GM21360 (cell line): ENCODE results near the gene CWC22.
"Not testable (repeated sequence)": the region's sequence is repeated elsewhere in the genome, so short reads cannot be mapped to it uniquely, and the experiment has no call there.

Source experiments
- ATAC-seq: cut with Tn5 transposase; IDR thresholded peaks from one replicate; pipeline ENCODE4 v1.9.1; 2021; ENCODE audit warnings: mild to moderate bottlenecking, moderate library complexity; ENCODE audit not compliant: unreplicated experiment

The CWC22 gene

DNA sequence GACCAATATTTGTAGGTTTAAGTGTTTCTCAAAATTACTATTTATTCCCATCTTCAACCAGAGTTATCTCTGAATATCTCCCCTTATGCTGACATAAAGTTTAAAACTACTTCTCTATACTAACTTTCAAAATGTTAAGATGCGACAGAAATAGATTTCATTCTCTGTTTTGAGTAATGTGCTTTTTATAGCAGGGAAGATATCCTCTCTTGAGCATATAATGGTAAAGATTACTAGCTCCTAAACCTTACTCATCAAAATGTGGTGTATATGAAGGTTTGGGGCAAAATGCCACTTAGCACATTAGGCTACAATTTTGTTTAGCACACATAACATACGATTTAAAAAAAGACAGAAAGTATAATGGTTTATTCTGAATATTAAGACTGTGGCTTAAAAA lies 54.4 kb downstream of the CWC22 start:
- peak; percentile 71 for ATAC-seq

DNA sequence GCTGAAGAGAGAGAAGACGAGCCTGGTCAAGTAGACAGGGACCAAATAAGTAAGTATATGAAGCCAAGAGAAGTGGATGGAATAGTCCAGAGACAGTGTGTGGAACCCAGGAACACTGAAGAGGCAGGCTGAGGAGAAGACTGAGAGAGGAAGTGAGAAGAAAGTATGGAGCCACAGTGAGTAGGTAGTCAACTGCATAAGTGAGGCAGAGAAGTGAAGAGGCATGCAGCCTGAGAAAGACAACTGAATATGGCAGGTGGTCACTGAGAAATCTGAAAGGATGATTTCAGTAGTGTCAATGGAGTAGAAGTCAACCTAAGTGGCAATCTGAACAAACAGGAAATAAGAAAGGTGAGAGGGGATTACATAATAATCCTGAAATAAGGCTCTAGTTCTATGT lies 55.4 kb downstream of the CWC22 start:
- ATAC-seq: peak; percentile 85

DNA sequence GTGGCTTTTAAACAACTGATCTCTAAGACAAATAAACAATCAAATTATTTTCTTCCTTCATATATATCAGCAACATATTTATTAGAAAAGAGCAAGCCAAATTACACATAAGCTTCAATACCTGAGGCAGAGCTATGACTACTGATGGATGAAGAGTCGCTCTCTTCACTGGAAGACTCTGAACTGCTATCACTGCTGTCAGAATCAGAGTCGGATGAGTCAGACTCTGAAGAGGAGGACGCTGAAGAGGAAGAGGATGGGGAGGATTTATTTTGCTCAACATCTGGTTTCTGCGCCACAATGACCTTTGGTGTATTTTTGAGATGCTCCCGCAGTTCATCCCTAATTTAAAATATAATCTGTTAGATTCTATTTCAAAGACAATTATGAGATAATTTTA lies 56.7 kb downstream of the CWC22 start:
- ATAC-seq: no peak

DNA sequence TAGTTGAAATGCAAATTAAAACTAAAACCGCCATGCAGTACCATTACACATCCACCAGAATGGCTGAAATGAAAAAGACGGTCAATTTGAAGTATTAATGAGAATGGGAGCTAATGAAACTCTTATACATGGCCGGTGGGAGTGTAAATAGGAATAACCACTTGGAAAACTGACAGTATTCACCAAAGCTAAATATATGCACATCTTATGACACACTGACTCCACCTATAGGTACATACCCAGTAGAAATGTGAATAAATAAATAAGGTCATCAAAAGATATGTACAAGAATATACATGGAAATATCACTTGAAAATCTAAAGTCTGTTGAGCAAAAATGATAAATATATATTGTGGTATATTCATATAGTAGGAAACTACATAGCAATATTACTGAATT lies 57.7 kb downstream of the CWC22 start:
- no peak for ATAC-seq

DNA sequence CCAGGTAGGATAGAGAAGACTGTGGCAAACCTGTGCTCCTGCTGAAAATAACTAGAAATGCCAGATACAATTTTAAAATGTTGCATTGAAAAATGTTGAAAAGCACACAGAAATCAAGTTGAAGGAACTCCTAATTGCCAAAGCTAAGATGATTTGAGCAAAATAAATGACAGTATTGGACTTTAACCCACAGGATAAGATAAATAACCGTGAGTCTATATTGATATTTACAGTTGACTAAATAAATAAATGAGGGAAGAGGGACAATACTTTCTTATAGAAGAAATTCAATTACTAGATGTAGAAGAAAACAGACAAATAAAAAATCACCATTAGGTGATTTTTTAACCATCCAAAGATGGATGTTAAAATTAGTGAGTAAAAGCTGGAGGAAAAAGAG lies 59.0 kb downstream of the CWC22 start:
- ATAC-seq: no peak

DNA sequence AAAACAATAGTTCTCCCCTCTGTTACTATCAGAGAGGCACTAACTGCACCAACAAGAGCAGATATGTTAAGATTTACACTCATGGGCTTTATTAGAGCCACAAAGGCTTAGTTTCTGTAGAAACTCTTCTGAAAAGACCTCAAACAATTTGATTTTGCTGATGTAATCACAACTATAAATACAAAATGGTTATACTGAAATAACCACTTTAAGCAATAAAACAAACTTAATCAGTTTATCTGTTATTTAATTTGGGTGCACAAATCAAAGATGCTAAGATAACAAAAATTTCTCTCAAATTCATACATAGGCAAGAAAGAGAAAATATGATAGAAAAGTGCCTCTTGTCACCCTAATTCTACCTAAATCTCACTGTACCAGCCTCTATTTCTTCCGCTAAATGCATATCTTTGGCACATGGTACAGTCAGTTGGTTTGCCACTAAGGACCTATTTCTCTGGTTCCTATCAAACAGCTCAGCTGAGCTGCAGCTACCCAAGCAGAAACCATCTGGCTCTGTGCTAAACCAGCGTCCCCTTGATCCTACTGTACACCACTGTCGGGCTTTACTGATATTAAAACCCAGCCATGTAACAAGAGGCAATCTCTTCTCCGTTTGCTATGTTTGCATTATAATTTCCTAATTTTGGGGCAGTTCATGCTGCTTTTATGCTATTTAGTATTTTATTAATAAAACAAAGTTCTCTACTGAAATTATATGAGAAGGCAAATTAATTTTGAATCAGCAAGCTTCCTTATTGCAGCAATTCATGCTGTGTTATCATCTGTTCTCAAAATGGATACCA lies 60.1 kb downstream of the CWC22 start:
- no peak for ATAC-seq

DNA sequence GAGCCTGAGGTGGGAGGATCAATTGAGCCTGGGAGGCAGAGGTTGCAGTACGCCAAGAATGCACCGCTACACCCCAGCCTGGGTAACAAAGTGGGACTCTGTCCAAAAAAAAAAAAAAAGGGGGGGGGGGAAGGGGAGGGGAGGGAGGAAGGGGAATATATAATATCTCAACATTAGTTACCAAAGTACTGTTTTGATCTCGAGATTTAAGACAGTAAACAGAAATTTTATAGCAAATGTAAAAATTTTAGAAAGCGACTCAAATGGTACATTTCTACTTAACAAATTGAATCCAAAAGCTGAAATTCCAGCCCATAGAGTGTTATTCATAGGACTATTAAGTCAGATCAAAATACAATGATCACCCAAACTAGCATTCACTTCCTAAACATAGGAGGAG lies 60.8 kb downstream of the CWC22 start:
- ATAC-seq: no peak

DNA sequence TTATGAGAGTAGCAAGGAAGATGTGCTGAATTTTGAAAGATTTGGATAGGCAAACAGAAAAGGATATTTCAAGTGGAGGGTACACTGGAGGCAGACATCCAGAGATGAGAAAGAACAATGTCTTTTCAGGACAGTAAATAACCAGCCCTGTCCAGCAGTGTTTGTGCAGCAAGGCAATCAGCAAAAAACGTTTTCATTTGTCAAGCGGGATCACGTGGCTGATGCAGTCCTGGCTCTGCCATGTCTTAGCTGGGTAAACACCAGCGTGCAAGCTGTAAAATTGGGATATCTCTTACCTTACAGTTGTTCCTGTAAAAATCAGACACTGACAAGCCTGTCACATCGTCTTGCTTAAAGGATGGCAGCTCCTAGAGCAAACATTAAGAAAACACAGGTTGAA lies 67.8 kb downstream of the CWC22 start:
- no peak for ATAC-seq

DNA sequence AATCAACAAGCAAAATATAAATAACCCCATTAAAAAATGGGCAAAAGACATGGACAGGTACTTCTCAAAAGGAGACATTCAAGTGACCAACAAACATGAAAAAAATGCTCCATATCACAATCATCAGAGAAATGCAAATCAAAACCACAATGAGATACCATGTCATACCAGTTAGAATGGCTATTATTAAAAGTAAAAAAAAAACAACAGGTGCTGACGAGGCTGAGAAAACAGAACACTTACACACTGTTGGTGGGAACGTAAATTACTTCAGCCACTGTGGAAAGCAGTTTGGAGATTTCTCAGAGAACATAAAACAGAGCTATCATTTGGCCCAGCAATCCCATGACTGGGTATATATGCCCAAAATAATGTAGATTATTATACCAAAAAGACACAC lies 69.1 kb downstream of the CWC22 start:
- ATAC-seq: no peak

DNA sequence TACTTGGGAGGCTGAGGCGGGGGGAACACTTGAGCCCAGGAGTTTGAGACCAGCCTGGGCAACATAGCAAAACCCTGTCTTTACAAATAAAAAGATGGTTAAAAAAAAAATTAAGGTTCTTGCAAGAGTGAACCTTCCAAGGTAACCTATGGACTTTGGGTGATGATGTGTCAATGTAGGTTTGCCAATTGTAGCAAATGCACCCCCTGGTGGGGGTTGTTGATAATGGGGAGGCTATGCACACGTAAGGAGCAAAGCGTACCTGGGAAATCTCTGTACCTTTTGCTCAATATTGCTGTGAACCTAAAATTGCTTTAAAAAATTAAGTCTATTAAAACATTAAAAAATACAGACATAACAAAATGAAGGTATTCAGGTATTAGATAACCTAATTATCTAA lies 70.4 kb downstream of the CWC22 start:
- ATAC-seq: no peak

DNA sequence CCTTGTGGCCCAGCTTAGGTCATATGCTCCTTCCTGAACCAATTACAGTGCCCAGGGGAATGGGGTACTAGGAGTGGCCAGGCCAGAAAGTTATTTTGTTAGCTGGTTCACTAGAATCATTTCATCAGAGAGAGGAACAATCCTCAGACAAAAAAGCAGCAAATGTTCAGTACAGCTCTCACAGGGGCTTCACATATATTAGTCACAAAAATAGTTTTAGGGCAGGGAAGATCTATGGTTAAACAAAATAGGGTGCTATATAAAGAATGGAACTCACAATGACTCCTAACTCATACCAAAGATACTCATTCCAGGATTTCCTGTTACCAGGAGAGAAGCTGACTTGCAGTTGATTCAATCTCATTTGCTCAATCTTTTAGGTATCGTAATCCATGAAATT lies 71.0 kb downstream of the CWC22 start:
- no peak for ATAC-seq

DNA sequence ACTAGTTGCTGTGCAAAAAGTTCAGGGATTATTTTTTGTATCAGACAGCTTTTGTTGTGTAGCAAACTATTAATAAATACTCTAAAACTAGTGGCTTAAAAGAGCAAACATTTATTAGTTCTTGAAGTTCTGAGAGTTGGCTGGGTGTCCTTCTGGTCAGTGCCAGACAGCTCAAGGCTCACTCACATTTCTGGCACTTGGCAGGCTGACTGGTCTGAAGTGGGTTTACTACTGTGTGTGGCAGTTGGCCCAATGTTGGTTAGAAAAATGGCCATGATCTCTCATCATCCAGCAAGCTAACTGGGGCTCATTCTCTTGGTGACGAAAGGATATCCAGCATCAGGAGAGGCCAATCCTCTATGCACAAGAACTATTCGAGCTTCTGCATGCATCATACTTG lies 74.3 kb downstream of the CWC22 start:
- ATAC-seq: no peak

DNA sequence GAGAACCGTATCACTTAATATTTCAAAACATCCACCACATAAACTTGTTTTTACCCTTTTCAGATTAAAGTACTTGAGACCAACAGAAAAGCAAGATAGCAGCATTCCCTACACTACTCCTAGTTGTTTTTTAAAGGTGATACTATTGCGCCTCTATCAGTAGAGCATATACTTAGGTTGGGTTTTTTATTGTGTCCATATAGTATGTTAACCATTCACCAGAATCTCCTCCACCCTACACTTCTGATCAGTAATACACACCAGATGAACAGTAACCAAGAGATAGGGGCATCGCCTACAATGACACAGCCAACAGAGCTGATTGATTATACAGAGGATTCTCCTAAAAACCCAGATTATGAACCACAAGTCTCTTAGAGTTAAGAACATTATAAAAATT lies 75.6 kb downstream of the CWC22 start:
- no peak for ATAC-seq

DNA sequence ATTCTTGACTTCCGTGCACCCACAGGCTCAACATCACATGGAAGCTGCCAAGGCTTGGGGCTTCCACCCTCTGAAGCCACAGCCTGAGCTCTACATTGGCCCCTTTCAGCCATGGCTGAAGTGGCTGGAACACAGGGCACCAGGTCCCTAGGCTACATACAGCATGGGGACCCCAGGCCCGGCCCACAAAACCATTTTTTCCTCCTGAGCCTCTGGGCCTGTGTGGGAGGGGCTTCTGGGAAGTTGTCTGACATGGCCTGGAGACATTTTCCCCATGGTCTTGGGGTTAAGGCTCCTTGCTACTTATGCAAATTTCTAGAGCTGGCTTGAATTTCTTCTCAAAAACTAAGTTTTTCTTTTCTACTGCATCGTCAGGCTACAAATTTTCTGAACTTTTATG lies 77.1 kb downstream of the CWC22 start:
- ATAC-seq: not testable (repeated sequence)

DNA sequence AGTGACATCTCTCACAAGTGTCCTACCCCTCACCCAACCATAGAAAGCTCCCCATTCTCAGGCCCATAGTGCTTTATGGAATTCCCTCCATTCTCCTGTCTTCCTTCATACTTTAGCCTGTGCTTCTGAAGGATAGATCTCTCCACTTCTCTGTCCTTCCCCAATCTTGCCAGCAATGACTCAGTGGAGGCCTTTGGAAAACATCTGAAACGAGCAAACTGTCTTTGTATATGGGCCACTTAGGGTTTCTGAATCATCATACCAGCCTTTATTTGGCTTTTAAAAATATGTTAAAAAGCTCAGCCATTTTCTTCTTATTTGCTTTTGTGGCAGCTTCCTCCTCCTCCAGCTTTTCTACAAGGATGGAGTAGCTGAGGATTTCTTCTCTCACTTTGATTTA lies 80.1 kb downstream of the CWC22 start:
- no peak for ATAC-seq

DNA sequence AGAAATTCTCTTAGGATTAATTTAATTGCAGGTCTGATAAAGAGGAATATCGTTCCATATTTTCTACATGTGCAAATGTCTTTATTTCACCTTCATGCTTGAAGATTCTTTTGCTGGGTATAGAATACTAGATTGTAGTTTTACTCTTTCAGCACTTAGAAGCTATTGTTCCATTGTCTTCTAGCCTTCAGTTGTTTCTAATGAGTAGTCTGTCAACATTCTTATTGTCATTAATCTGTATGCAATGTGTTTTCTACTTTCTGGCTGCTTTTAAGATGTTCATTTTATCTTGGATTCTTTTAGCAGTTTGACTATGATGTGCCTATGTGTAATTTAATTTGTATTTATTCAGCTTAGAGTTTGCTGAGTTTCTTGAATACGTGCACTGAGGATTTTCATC lies 81.4 kb downstream of the CWC22 start:
- ATAC-seq: no peak

DNA sequence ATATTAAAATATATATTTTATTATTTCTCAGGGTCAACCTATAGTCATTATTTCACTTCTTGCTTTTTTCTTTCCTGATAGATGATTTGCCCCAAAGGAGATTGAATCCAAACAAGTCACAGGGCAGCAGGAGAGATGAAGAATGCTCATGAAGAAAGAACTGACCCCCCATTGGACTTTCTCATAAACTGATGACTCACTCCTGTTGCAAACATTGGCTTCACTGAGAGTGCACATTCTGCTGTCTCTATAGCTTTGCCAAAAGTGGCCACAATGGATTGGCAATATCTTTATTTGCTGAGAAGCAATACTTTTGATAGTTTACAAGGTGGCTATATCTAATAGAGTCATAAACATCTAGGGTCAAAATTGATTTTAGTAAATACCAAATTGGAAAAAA lies 89.8 kb downstream of the CWC22 start:
- no peak for ATAC-seq

DNA sequence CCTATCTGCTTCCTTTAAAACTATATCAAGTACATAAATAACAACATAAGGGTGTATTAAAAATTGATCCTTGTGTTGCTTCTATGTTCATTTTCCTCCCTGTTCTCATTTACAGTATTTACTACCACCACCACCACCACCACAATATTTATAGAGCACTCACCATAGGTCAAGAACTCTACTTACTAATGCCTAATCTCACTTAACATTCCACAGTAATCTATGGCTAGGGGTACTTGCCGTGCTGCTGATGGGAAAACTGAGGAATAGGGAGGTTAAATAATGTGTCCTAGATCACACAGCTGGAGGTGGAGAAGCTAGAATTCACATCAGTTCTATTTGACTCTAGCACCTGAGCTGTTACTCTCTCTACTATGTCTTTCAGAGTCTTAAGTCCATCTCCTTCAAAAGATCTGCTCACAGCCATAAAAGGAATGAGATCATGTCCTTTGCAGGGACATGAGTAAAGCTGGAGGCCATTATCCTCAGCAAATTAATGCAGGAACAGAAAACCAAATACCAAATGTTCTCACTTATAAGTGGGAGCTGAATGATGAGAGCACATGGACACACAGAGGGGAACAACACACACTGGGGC lies 91.6 kb downstream of the CWC22 start:
- ATAC-seq: no peak

DNA sequence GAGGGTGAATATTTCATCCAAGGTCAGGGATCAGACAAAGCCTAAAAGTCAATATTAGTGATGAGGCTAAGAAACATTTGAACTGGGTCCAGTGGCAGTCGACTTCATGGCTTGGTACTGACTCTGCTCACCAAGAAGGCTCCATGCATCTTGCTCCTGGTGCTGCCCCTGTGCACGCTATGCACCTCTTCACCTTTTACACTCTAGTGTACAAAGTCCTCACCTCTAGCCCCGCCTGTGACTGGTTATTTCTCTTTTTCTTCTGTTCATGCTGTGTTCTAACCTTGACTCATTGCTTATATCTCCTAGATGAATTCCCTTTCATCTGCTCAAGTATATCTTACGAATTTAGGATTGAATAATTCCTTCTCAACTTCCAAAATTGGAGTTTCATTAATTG lies 93.3 kb downstream of the CWC22 start:
- ATAC-seq: no peak

DNA sequence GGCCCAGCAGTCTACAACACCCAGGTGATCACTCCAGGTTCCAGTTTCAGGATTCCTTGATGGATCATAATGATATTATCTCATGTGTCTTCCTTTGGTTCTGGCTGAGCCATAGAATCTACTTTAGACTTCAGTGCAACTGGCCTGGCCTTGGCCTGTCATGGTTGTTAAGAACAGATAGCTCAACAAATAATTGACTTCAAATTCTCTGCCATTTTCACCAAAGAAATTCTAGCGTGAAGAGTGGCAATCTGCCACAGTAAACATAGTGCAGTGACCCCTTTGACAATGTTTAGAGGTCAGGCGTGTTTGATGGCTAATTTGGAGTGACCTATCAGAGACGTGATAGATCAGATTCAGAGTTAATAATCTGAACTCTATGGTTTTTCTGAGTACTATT lies 95.5 kb downstream of the CWC22 start:
- no peak for ATAC-seq

DNA sequence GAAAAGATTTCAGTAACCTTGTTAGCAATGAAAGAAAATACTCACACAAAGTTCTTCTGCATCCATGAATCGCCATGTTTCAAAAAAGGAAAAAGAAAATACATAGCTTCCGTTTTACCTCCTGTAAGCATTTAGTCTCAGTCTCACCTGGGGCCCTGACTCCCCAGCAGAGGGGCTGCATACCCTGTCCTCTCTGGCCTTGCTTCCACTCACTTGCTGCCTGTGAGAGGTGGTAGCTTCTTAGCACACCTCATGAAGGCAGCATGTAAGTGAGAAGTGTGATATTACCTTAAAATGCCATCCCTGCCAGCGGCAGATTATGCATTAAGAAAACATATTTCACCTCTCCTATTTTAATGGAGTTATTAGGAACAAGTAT lies 96.4 kb downstream of the CWC22 start:
- ATAC-seq: no peak

DNA sequence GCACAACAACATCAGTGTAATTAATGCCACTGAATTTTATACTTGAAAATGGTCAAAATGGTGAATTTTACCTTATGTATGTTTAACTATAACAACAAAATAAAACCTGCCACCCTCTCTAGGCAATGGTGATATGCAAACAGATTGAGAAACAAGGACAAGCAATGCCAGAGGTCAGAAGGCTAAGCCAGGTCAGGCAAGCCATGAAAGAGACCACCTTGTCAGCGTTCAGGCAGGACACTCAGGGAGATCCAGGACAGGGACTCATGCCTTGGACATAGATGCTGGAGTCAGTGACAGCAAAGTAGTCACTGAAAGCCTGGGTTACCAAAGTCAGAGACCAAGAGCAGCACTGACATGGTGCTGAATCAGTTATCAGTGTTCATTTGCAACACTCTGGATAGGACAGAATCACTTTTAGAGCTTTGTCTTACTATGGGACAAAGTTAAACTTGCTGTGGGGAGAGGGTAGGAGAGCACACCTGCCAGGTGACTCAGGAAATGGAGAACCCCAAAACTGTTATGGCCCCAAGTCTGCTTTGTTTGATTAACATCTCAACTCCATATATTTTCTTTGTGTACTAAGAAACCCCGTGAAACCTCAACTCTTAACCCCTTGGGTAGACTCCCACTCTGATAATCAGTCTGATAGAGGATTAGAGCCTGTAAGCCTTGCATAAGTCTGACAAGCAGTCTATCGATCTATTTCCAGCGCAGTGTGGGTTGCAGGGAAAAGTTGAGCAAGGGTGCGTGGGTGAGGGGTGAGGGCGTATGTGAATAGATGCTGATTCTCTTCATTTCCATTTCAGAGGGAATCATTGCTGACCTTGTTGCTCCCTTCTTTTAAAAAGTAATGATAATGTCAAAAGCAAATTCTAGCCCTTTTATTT lies 97.0 kb downstream of the CWC22 start:
- ATAC-seq: no peak
